Thyroid gland (tissue), 4 donors: ENCODE results near the gene MAP3K6. TPM values are rescaled to one million over a fixed set of nuclear protein-coding genes. Genes with fewer than 3 reads are reported as not detected.
"Not testable (repeated sequence)": the region's sequence is repeated elsewhere in the genome, so short reads cannot be mapped to it uniquely, and the experiment has no call there.

Experiments
- DNase-seq, 2 donors: peaks; one replicate each; pipeline ENCODE4 v3.0.0-alpha.2; 2019
- H3K27ac ChIP-seq, 3 donors: fragments of 200-600 bp; sonication (generic); 1 replicate in 2 of 3; 2 replicates in 1 of 3; pipeline ENCODE4 v1.5.1; 2016 to 2019; ENCODE audit warnings: mild to moderate bottlenecking in 1 of 3, moderate library complexity in 1 of 3
- H3K27me3 ChIP-seq: fragments of 200-600 bp; sonication (generic); one replicate; pipeline ENCODE4 v1.5.1; 2019
- H3K36me3 ChIP-seq, 2 donors: fragments of 200-600 bp; sonication (generic); one replicate each; pipeline ENCODE4 v1.5.1; 2016 to 2019
- H3K4me1 ChIP-seq, 2 donors: fragments of 200-600 bp; sonication (generic); one replicate each; pipeline ENCODE4 v1.5.1; 2017 to 2019
- H3K4me3 ChIP-seq, 3 donors: fragments of 200-600 bp; sonication (generic); replicated peaks in 1 of 3; 1 replicate in 2 of 3; 2 replicates in 1 of 3; pipeline ENCODE4 v1.5.1; 2016; ENCODE audit warnings: mild to moderate bottlenecking in 1 of 3
- H3K9me3 ChIP-seq: fragments of 200-600 bp; sonication (generic); one replicate; pipeline ENCODE4 v1.5.1; 2017
- POLR2A ChIP-seq, 2 donors: fragments of 450-650 bp; IDR thresholded peaks; one replicate each; pipeline ENCODE4 v1.6.1; 2017; ENCODE audit warnings: antibody characterized with exemption in 2 of 2, mild to moderate bottlenecking in 2 of 2, moderate library complexity in 1 of 2
- WGBS, 2 donors: methylation state at CpG; one replicate each; pipeline ENCODE4 v1.1.5; 2017; 5-methylcytosine and 5-hydroxymethylcytosine counted together
- intact Hi-C: fragments of 100-400 bp; cut with DNase I; formaldehyde crosslinking; loops from one replicate; pipeline ENCODE4 v1.15.1; 2023
- total RNA-seq, 4 donors: library from RNA; depleted of rRNA; stranded (reverse); fragments of >200 nt; gene quantifications; one replicate each; pipeline ENCODE4 v1.2.3, GENCODE V29; 2016
- TF ChIP-seq, protein P1 (sequence below), 6 experiments: fragments of 200-600 bp in 3 of 6; fragments of 450-650 bp in 3 of 6; sonication (generic) in 3 of 6; IDR thresholded peaks; one replicate each; pipeline ENCODE4 v1.5.1; 2016 to 2019; ENCODE audit warnings: antibody characterized with exemption in 6 of 6, mild to moderate bottlenecking in 2 of 6, inconsistent platforms in 1 of 6, moderate library complexity in 1 of 6

The MAP3K6 gene
- total RNA-seq, 4 donors from 2014 or later, result 17.6 to 62.9 (median 32.3) TPM

GRCh38 chr1:27410709-27411108, 43.9 kb upstream of the MAP3K6 start:
- intact Hi-C loops, result no loop called here
- Histone ChIP-seq H3K27ac (no peak overlapping the region), H3K4me1 (peaks cover 28 to 39% of the 10 kb centered on the region in 2 donors), H3K9me3 (no peaks in the 10 kb centered on the region), H3K36me3 (peaks cover 57 to 76% of the 10 kb centered on the region in 2 donors), H3K27me3 (no peaks in the 10 kb centered on the region), H3K4me3 (no peak overlapping the region)
- 89 to 90% methylated on average over 2 of the region's 2 CpGs for WGBS, 2 donors
- DNase-seq, result no peak
- TF ChIP-seq, protein P1, sequence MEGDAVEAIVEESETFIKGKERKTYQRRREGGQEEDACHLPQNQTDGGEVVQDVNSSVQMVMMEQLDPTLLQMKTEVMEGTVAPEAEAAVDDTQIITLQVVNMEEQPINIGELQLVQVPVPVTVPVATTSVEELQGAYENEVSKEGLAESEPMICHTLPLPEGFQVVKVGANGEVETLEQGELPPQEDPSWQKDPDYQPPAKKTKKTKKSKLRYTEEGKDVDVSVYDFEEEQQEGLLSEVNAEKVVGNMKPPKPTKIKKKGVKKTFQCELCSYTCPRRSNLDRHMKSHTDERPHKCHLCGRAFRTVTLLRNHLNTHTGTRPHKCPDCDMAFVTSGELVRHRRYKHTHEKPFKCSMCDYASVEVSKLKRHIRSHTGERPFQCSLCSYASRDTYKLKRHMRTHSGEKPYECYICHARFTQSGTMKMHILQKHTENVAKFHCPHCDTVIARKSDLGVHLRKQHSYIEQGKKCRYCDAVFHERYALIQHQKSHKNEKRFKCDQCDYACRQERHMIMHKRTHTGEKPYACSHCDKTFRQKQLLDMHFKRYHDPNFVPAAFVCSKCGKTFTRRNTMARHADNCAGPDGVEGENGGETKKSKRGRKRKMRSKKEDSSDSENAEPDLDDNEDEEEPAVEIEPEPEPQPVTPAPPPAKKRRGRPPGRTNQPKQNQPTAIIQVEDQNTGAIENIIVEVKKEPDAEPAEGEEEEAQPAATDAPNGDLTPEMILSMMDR (IDR thresholded peaks at IDR 0.05), result no peak
- TF ChIP-seq POLR2A (IDR thresholded peaks at IDR 0.05), result no peak

GRCh38 chr1:27409669-27410068, 42.9 kb upstream of the MAP3K6 start:
- H3K36me3 ChIP-seq, result peaks cover 52 to 75% of the 10 kb centered on the region in 2 donors
- TF ChIP-seq, protein P1 (IDR thresholded peaks at IDR 0.05), result no peak
- no peak for TF ChIP-seq POLR2A (IDR thresholded peaks at IDR 0.05)

DNA sequence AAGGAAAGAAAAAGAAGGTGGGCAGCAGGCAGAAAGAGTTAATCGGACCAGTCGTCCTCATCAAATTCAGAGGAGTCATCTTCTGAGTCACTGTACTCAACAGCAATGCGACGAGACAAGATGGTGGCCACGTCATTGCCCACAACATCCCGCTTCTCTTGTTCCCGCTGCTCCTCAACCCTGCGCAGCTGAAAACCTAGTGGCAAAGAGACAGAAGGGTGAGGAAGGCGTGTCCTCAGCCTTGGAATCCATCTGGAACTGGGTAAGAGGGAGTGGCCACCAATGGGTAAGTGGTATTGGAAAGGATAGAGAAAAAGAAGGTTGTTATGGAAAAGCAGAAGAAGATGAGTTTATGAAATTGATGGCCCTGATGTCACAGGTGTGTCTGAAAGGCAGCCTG, 41.4 kb upstream of the MAP3K6 start:
- peaks cover 44 to 62% of the 10 kb centered on the region in 2 donors for H3K36me3 ChIP-seq
- intact Hi-C loops, result no loop called here
- no peak overlapping the region for H3K27ac ChIP-seq
- H3K9me3 ChIP-seq, result no peaks in the 10 kb centered on the region
- peaks cover 11 to 39% of the 10 kb centered on the region in 2 donors for H3K4me1 ChIP-seq
- no peak for DNase-seq
- no peak overlapping the region for H3K4me3 ChIP-seq
- 94 to 95% methylated on average over 9 of the region's 9 CpGs for WGBS, 2 donors
- no peaks in the 10 kb centered on the region for H3K27me3 ChIP-seq
- no peak for TF ChIP-seq POLR2A (IDR thresholded peaks at IDR 0.05)
- TF ChIP-seq, protein P1 (IDR thresholded peaks at IDR 0.05), result no peak

More at GRCh38 chr1:27409669-27410068, 42.9 kb upstream of the MAP3K6 start:
- H3K27ac ChIP-seq, result no peak overlapping the region
- H3K27me3 ChIP-seq, result no peaks in the 10 kb centered on the region
- H3K4me1 ChIP-seq, result peaks cover 19 to 39% of the 10 kb centered on the region in 2 donors
- H3K9me3 ChIP-seq, result no peaks in the 10 kb centered on the region
- H3K4me3 ChIP-seq, result no peak overlapping the region
- no peak for DNase-seq
- intact Hi-C loops, result no loop called here
- WGBS, 2 donors, result 92 to 95% methylated on average over 11 of the region's 11 CpGs

DNA sequence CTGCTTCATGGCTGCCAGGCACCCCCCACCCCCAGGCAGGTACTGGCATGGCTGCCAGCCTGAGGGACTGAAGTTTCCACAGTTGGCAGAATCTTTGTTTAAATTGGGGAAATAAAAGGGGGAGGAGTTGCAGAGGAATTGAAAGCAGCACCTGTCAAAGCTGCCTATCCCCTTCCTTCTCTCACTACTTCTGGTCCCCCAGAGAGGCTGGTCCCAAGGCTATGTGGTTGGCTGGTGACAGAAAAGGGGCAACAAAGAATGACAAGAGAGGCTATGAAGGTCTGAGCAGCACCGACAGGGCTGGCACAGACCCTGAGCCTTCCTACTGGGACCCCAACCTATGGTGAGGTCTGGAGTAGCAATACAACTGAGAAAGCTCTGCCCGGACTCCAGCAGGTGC, 40.0 kb upstream of the MAP3K6 start:
- peaks cover 33 to 49% of the 10 kb centered on the region in 2 donors for H3K36me3 ChIP-seq
- DNase-seq, intact Hi-C loops, H3K27me3 ChIP-seq, H3K9me3 ChIP-seq, H3K4me3 ChIP-seq: not testable (repeated sequence)
- H3K27ac ChIP-seq, result peak overlapping the region; percentile 31 to 43 (median 39)
- 91 to 100% methylated on average over 1 to 2 of the region's 2 CpGs for WGBS, 2 donors
- peaks cover 19 to 45% of the 10 kb centered on the region in 2 donors for H3K4me1 ChIP-seq

DNA sequence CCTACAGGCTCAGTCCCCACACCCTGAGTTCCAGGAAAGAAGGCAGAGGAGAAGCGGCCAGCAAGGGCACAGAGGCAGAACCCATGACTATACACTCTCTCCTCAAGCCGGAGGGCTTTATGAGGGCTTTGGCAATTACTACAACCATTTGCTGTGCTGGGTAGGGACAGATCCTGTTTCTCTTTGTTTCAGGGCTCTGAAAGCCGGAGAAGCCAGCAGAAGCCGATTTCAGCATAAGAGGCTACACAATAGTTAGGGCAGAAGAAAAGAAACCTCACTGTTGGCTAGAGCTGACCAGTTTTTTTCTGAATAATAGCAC, 39.6 kb upstream of the MAP3K6 start:
- Histone ChIP-seq H3K9me3 (no peaks in the 10 kb centered on the region), H3K27me3 (no peaks in the 10 kb centered on the region), H3K4me1 (peaks cover 20 to 45% of the 10 kb centered on the region in 2 donors), H3K36me3 (peaks cover 28 to 45% of the 10 kb centered on the region in 2 donors), H3K27ac (peak overlapping the region; percentile 31 to 43 (median 39)), H3K4me3 (no peak overlapping the region)
- 76 to 80% methylated on average over 4 of the region's 4 CpGs for WGBS, 2 donors
- no peak for TF ChIP-seq POLR2A (IDR thresholded peaks at IDR 0.05)
- TF ChIP-seq, protein P1 (IDR thresholded peaks at IDR 0.05), result no peak
- intact Hi-C loops, result no loop called here
- no peak for DNase-seq

DNA sequence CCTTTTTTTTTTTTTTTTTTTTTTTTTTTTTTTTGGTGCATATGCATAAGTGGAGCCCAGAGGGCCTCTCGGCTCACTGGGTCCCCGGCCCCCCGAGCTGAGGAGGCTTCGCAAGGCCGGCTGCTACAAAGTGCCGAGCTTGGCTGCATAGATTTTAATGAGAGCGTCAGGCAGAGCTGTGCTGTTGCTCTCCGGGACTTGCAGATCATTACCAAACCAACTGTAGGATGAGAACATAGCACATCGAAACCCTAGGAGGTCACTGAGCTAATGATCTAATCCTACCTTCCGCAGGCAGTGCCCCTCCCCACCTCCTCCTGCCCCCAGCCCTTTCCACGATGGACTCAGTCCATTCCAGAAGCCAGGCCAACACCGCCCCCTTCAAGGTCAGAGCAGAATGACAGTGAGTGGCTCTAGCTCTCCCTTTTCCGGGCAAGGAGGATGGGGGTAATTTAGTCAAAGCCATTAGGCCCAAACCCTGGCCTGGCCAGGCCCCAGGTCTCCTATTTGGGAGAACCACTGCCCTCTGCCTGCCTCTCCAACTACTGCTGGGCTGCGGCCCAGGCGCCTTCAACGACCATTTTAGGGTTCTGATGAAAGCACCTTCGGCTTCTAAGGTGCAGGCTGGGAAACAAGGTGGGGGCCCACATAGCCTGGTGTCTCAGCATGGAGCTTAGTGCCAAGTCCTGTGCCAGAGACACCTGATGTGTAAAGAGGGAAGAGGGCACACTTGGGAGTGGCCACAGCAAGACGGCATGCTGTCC, 39.0 kb upstream of the MAP3K6 start:
- H3K27me3 ChIP-seq, H3K9me3 ChIP-seq, DNase-seq, intact Hi-C loops, H3K4me3 ChIP-seq: not testable (repeated sequence)
- Histone ChIP-seq H3K27ac (peak overlapping the region in 2 of 3 donors; percentile 31 to 43), H3K36me3 (peaks cover 23 to 40% of the 10 kb centered on the region in 2 donors), H3K4me1 (peaks cover 20 to 45% of the 10 kb centered on the region in 2 donors)
- 76 to 77% methylated on average over 5 to 11 of the region's 18 CpGs for WGBS, 2 donors
